Activated CD8-positive, alpha-beta T cell treated with anti-CD3 and anti-CD28 coated beads for 36 hours (primary cell): Measurements from ENCODE around the gene FBXO39. TPM values are rescaled to one million over a fixed set of nuclear protein-coding genes. Genes with fewer than 3 reads are reported as not detected.

ENCODE experiments used
- ATAC-seq: fragments of 200-7000 bp; cut with Tn5 transposase; one replicate; pipeline ENCODE4 v1.10.0; 2021; ENCODE audit warnings: mild to moderate bottlenecking, moderate library complexity
- CTCF ChIA-PET: fragments of 350-600 bp; sonication (Branson Sonifier 250); formaldehyde crosslinking; loops from one replicate; lab custom pipeline; 2021; ENCODE audit warnings: antibody characterized with exemption; lab: Charles Lee
- POLR2A ChIA-PET: fragments of 350-600 bp; sonication (Branson Sonifier 250); formaldehyde crosslinking; loops from one replicate; lab custom pipeline; 2021; ENCODE audit warnings: antibody characterized with exemption; lab: Charles Lee
- DNase-seq: peaks from one replicate; pipeline ENCODE4 v3.0.0-alpha.2; 2020
- H3K27ac Mint-ChIP-seq: one replicate; pipeline ENCODE4 v1.8.0; 2021; ENCODE audit warnings: mild to moderate bottlenecking, mixed read lengths
- H3K27me3 Mint-ChIP-seq: one replicate; pipeline ENCODE4 v1.8.0; 2021; ENCODE audit warnings: mixed read lengths
- H3K36me3 Mint-ChIP-seq: one replicate; pipeline ENCODE4 v1.8.0; 2021; ENCODE audit warnings: low read depth, mixed read lengths
- H3K4me1 Mint-ChIP-seq: one replicate; pipeline ENCODE4 v1.8.0; 2021; ENCODE audit warnings: low read depth, mixed read lengths
- H3K4me3 Mint-ChIP-seq: one replicate; pipeline ENCODE4 v1.8.0; 2021; ENCODE audit warnings: mild to moderate bottlenecking, moderate library complexity, mixed read lengths
- H3K9me3 Mint-ChIP-seq: one replicate; pipeline ENCODE4 v1.8.0; 2021; ENCODE audit warnings: mixed read lengths
- CTCF ChIP-seq: fragments of 200-600 bp; IDR thresholded peaks from one replicate; pipeline ENCODE4 v1.8.0; 2022; ENCODE audit warnings: antibody characterized with exemption, mild to moderate bottlenecking
- intact Hi-C: fragments of 100-400 bp; cut with micrococcal nuclease; formaldehyde crosslinking; loops from one replicate; pipeline ENCODE4 v1.10.0; 2022
- total RNA-seq, 2 experiments: library from RNA; stranded (reverse); gene quantifications; one replicate each; pipeline ENCODE4 v1.2.3, GENCODE V29; 2021

Gene FBXO39
- total RNA-seq, 2 experiments from 2014 or later = not detected

GRCh38 chr17:6779411-6779810 is 3.4 kb downstream of the FBXO39 start:
- CTCF ChIA-PET = interaction anchor here (0.8 to 1.2 kb wide), 2 partner anchors 9 to 64 kb away, joined by 4 to 6 read pairs; no protein-coding TSS in a partner anchor
- Mint-ChIP-seq H3K27me3 (peaks cover 66% of the 10 kb centered on the region), H3K4me3 (no peak overlapping the region), H3K27ac (no peak overlapping the region), H3K4me1 (peaks cover 2% of the 10 kb centered on the region), H3K9me3 (peaks cover 16% of the 10 kb centered on the region), H3K36me3 (peaks cover 8% of the 10 kb centered on the region)
- ATAC-seq = no peak
- intact Hi-C loops = no loop called here
- no peak for DNase-seq
- TF ChIP-seq CTCF = no peak
- POLR2A ChIA-PET = no interaction called here

- Mint-ChIP-seq H3K4me3 (no peak overlapping the region), H3K9me3 (peaks cover 13% of the 10 kb centered on the region), H3K27ac (no peak overlapping the region), H3K27me3 (peaks cover 66% of the 10 kb centered on the region), H3K36me3 (peaks cover 5% of the 10 kb centered on the region), H3K4me1 (peaks cover 2% of the 10 kb centered on the region)
- no peak for ATAC-seq
- TF ChIP-seq CTCF = no peak
- CTCF ChIA-PET = interaction anchor here (0.8 to 1.2 kb wide), 2 partner anchors 10 to 63 kb away, joined by 4 to 6 read pairs; no protein-coding TSS in a partner anchor
- DNase-seq = no peak
- intact Hi-C loops = no loop called here
- POLR2A ChIA-PET = no interaction called here
These were observed 4.0 kb downstream of the FBXO39 start for GRCh38 chr17:6780001-6780400.

GRCh38 chr17:6780886-6781285 is 4.9 kb downstream of the FBXO39 start:
- Mint-ChIP-seq H3K27me3 (peaks cover 71% of the 10 kb centered on the region), H3K4me1 (peaks cover 2% of the 10 kb centered on the region), H3K36me3 (peaks cover 2% of the 10 kb centered on the region), H3K9me3 (peaks cover 13% of the 10 kb centered on the region), H3K4me3 (no peak overlapping the region), H3K27ac (no peak overlapping the region)
- TF ChIP-seq CTCF = no peak
- POLR2A ChIA-PET = interaction anchor here (1.4 kb wide), 1 partner anchor 8 kb away, joined by 4 read pairs; no protein-coding TSS in a partner anchor
- peak; percentile 26 for DNase-seq
- intact Hi-C loops = no loop called here
- ATAC-seq = peak; percentile 71
- CTCF ChIA-PET = no interaction called here

GRCh38 chr17:6782244-6782643 is 6.2 kb downstream of the FBXO39 start:
- no peak for TF ChIP-seq CTCF
- Mint-ChIP-seq H3K27me3 (peaks cover 71% of the 10 kb centered on the region), H3K27ac (no peak overlapping the region), H3K4me1 (peaks cover 2% of the 10 kb centered on the region), H3K4me3 (no peak overlapping the region), H3K9me3 (peaks cover 13% of the 10 kb centered on the region), H3K36me3 (no peaks in the 10 kb centered on the region)
- intact Hi-C loops = no loop called here
- ChIA-PET CTCF (interaction anchor here (1.2 kb wide), 1 partner anchor 33 kb away, joined by 3 read pairs; no protein-coding TSS in a partner anchor), POLR2A (interaction anchor here (1.1 kb wide), 1 partner anchor 19 kb away, joined by 3 read pairs; no protein-coding TSS in a partner anchor)
- DNase-seq (no peak), ATAC-seq (no peak)

- POLR2A ChIA-PET = no interaction called here
- Mint-ChIP-seq H3K36me3 (no peaks in the 10 kb centered on the region), H3K4me1 (no peaks in the 10 kb centered on the region), H3K4me3 (no peak overlapping the region), H3K27ac (no peak overlapping the region), H3K9me3 (peaks cover 10% of the 10 kb centered on the region), H3K27me3 (peaks cover 64% of the 10 kb centered on the region)
- no peak for DNase-seq
- no peak for ATAC-seq
- TF ChIP-seq CTCF = no peak
- intact Hi-C loops = no loop called here
- CTCF ChIA-PET = no interaction called here
These were observed 10.6 kb downstream of the FBXO39 start for GRCh38 chr17:6786618-6787017.
